ENCODE results near the gene DTX2.
"Not testable (repeated sequence)": the region's sequence is repeated elsewhere in the genome, so short reads cannot be mapped to it uniquely, and the experiment has no call there.

The DTX2 gene

DNA sequence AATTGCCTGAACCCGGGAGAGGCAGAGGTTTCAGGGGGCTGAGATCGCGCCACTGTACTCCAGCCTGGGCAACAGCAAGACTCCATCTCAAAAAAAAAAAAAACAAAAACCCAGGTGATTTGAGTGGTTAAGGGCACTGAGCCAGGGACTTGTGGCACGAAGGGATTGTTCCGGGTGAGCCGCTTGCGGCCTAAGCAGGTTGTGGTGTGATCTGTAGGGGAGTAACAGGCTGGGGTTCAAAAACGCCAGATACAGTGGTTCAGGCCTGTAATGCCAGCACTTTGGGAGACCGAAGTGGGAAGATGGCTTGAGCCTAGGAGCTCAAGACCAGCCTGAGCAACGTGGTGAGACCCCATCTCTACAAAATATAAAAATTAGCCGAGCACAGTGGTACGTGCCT, 17.7 kb upstream of the DTX2 start:
- DNase-seq (ENCODE audit: low read depth) = not testable (repeated sequence)

- DNase-seq (ENCODE audit: low read depth) = not testable (repeated sequence)
Observed at GRCh38 chr7:76445577-76446008, 15.9 kb upstream of the DTX2 start.

DNA sequence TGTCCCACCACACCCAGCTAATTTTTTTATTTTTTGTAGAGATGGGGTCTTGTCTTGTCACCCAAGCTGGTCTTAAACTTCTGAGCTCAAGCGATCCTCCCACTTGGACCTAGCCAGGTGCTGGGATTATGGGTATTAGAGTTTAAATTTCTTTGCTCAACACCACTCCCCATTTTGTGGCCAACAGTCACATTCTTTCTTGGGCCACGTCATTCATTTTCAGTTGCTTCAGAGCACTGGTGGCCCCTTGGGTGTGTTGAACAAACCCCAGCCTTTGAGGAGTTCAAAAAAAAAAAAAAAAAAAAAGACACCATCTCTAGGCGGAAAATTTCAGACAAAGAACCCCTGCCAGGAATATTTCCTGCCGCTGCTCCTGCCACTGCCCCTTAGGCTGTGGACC, 4.5 kb upstream of the DTX2 start:
- not testable (repeated sequence) for DNase-seq (ENCODE audit: low read depth)

DNA sequence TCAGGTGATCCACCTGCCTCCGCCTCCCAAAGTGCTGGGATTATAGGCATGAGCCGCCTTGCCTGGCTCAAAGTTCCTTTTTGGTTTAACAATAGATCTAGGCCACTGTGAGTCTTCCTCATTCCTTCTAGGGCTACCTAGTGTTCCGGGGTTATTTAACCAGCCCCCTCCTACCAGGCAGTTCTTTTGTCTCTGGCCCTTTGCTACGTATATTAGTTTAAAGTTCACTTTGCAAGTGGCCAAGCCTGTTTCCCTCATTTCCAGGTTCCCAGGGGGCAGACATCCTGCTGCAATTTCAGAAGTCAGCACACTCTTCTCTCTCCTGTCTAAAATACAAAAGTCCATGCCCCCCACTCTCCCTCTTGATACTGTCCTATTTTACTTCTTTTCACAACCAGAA, 3.0 kb upstream of the DTX2 start:
- DNase-seq (ENCODE audit: low read depth) = not testable (repeated sequence)

DNA sequence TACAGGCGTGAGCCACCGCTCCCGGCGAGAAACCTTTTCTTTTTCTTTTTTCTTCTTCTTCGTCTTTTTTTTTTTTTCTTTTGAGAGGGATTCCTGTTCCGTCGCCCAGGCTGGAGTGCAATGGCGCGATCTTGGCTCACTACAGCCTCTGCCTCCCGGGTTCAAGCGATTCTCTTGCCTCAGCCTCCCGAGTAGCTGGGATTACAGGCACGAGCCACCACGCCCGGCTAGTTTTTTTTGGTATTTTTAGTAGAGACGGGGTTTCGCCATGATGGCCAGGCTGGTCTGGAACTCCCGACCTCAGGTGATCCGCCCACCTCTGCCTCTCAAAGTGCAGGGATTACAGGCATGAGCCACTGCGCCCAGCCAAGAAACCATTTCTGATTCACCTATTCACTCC, 742 bp upstream of the DTX2 start:
- not testable (repeated sequence) for DNase-seq (ENCODE audit: low read depth)

- not testable (repeated sequence) for DNase-seq (ENCODE audit: low read depth)
Observed at GRCh38 chr7:76462271-76462882, 868 bp downstream of the DTX2 start.

GRCh38 chr7:76464959-76465358, 3.5 kb downstream of the DTX2 start:
- not testable (repeated sequence) for DNase-seq (ENCODE audit: low read depth)

DNA sequence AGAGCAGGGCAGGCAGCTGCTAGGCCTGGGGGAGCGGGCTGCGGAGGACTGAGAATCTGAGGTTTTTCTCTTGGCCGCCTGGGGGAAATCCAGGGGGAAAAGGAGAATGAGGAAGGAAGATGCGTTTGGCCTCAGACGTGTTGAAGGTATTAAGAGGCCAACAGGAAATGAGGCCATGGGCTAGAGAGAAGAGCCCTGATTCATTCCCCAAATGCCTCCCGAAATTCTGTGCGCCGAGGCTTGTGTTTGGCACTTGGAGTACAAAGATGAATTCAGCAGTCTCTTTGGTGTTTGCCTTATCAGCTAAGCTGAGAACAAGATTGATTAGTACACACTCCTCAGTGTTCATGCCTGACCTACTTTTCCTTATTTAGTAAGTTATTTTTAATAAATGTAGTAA, 4.4 kb downstream of the DTX2 start:
- not testable (repeated sequence) for DNase-seq (ENCODE audit: low read depth)

DNA sequence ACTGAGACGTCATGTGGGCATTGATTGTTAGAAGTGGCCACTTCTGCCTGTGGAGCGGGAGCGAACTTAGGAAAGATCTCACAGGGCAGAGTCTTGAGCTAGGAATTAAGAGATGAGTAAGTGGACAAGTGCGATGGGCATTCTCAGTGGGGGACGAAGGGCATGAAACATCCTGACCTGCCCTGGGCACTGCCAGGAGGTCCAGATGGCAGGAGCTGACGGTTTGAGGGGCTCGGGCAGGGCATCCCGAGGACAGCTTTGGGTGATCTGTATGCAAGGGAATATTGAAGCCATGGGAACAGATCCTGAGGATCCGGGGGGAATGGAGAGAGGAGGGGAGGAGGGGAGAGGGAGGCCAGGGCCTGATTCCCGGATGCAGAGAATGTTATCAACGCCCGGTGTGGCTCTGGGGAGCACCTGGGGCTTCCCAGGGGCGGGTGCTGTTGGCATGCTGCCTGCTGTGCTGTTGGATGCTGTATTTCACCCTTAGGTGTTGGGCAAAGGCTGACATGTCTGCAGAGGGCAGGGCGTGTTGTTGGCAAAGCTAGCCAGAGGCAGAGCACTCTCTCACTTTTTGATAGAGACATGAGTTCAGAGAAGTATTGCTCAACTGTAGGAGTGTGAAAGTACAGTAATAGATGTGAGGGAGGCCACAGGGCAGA, 6.4 kb downstream of the DTX2 start:
- DNase-seq (ENCODE audit: low read depth) = not testable (repeated sequence)

- not testable (repeated sequence) for DNase-seq (ENCODE audit: low read depth)
Observed at GRCh38 chr7:76471556-76472221, 10.2 kb downstream of the DTX2 start.

DNA sequence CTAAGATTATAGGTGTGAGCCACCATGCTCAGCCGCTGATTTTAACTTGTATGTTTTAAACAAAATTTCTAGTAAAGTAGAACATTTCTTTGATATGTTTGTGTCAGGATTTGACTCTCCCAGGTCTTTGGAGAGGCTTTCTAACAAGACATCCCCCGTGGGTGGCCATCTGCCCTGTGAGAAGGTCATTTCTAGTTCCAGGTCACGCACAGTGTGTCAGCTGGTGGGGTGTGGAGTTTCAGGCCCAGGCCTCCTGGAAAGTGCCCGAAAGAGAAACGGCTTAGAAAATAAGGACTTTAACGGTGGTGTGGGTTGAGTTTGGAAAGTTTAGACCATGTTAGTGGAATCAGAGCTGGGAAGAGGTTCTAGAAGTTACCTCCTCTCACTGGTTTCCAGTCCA, 11.6 kb downstream of the DTX2 start:
- DNase-seq (ENCODE audit: low read depth) = not testable (repeated sequence)

DNA sequence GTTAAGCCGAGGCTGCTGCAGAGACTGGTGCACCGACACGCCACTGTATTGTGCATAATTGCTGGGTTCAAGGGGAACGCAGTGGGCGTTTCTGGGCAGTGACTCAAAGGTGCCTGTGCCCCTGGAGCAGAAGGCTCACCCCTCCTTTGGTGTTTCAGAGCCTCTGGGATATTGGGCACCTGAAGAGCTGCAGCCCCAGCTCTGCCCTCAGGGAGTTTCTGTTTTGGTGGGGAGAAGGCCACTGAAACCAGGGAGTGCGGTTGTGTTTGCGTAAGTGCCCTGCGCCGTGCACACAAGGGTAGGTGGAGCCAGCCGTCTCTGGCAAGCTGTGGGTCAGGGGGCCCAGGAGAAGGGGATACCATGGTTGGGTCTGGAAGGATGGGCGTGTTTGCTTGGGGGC, 14.8 kb downstream of the DTX2 start:
- not testable (repeated sequence) for DNase-seq (ENCODE audit: low read depth)

DNA sequence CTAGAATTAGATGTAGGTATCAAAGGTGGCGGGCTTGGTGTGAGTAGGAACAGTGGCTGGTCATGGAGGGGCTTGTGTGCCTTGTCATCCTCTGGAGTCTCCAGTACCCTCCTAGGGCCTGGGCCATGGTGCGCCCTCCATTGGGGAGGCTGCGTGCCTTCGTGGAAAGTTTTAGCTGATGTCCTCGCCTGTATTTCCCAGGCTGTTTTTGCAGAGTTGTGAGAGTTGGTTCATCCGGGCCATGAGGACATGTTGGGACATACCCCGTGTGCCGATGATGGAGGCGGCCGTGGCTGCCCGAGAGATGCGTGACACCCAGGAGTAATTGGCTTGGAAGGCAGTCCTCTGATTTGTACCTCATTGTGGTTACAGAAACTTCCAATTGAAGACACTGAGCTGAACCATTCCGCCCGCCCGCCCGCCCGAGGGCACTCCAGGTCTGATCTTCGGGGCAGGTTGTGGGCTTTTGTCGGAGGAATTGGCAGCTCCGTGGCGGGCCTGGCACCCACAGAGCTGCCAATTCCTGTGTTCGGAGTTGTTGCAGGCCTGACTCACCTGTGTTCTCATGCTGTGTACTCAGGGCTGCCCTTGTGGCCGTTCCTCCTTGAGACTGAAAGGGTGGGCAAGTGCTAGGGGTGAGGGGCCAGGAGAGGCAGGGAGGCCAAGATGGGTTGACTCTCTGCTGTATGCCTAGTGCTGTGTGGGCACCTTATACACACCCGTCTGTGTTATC, 15.4 kb downstream of the DTX2 start:
- not testable (repeated sequence) for DNase-seq (ENCODE audit: low read depth)

DNA sequence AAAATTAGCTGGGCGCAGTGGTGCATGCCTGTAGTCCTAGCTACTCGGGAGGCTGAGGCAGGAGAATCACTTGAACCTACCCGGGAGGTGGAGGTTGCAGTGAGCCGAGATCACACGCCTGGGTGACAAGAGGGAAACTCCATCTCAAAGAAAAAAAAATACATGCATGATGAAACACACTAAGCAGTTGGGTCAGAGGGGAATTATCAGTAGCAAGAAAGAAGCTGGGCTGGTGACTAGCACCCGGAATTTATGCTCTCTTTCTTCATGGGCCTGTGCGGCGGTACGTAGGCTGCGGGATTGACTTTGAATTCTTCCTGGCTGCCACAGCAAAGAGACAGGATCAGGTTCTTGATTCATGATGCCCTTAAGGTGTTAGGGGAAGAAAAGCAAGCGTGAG, 18.1 kb downstream of the DTX2 start:
- DNase-seq (ENCODE audit: low read depth) = not testable (repeated sequence)

- DNase-seq (ENCODE audit: low read depth) = not testable (repeated sequence)
Observed at GRCh38 chr7:76480403-76481253, 19.1 kb downstream of the DTX2 start.

DNA sequence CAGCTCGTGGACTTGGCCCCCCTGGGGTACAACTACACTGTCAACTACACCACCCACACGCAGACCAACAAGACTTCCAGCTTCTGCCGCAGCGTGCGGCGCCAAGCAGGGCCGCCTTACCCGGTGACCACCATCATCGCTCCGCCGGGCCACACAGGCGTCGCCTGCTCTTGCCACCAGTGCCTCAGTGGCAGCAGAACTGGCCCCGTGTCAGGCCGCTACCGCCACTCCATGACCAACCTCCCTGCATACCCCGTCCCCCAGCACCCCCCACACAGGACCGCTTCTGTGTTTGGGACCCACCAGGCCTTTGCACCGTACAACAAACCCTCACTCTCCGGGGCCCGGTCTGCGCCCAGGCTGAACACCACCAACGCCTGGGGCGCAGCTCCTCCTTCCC, 21.2 kb downstream of the DTX2 start:
- DNase-seq (ENCODE audit: low read depth) = not testable (repeated sequence)

DNA sequence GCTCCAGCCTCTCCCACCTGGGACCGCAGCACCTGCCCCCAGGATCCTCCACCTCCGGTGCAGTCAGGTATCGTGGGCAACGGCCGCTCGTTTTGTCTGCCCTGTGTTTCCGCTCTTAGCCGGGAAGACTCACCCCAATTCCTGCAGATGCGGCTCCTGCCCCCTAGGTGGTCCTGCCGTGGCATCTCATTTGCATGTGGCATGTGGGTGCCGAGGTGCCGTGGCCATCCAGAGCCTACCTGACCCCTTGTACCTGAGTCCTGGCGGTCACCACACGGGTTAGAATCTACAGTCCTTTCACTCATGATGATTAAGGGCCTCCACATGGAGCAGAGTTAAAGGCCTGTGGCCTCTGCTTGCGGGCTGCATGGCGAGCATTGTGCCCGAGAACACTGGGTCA, 21.6 kb downstream of the DTX2 start:
- not testable (repeated sequence) for DNase-seq (ENCODE audit: low read depth)

GRCh38 chr7:76484456-76484855, 22.9 kb downstream of the DTX2 start:
- not testable (repeated sequence) for DNase-seq (ENCODE audit: low read depth)

DNA sequence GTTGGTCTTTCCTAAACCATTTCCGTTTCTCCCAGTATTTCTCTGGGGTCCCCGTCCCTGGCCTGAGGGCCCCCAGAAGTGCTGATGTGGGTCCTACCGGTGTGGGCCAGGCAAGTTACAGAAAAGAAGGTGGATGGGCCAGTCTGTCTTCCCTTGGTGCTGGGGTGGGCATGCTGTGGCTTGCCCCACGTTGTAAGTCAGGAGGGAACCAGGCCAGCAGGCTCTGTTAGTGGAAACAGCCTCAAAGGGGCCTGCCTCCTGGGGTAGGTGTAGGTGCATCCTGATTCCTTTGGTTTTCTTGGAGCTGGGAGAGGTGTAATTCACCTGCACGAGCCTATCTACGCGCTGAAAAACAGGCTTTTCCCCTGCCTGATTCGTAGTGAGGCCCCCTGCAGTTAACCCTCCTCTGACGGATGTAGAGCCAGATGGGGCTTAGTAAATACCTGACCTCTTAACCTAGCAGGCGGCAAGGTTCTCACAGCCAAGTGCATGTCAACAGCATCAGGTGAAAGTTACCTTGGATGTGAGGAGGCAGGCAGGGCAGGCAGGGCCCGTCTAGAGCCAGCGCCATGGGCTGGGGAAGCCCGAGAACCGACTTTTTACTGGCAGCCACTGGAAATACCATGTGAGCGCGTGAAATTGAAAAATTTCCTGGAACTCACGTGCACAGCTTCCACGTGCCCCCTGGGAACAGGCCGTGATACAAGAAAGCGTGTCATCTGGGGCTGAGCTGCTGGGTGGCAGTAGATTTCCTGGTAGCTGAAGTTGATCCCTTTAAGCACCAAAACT, 24.5 kb downstream of the DTX2 start:
- not testable (repeated sequence) for DNase-seq (ENCODE audit: low read depth)

DNA sequence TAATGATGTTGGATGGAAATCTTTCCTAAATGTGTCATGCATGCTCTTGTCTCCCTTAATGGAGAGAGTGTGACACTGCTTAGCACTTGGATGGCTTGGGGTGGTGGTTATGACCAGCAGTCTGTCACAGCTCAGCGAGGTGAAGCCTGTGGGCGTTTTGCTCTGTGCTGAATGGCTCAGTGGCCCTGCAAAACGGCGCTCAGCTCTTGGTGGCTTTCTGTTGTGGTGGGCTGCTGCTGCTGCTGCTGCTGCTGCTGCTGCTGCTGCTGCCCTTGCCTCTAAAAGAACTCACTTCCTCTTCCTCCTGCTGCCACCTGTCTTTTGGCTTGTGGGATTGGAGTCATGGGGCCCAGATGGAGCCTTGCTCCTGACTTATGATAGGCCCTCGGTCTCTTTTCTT, 25.1 kb downstream of the DTX2 start:
- DNase-seq (ENCODE audit: low read depth) = not testable (repeated sequence)

DNA sequence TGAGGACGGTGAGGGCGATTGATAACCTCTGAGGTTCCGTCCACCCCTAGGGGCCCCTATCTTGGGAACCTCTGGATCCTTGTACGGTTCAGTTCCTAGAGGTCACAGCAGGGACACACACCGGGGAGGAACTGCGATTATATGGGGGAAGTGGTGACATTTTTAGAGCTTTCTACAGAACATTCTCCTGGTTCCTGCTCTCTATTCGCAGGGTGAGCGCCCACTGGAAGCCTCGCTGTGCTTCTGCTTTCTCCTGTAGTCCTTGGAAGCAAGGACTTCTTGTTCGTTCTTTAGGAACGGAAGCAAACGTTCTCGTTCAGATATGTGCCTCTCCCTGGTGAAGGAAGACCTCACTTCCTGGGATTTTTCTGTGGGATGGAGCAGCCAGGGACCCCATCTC, 26.5 kb downstream of the DTX2 start:
- not testable (repeated sequence) for DNase-seq (ENCODE audit: low read depth)
